HepG2 (cell line): ENCODE data around the gene GPR137. TPM values are rescaled to one million over a fixed set of nuclear protein-coding genes. Genes with fewer than 3 reads are reported as not detected.

Source experiments
- CHCHD3 ChIP-seq: sonication (generic); formaldehyde crosslinking; IDR thresholded peaks from 2 replicates; pipeline ENCODE4 v1.8.0; 2022; ENCODE audit warnings: mild to moderate bottlenecking, missing genetic modification reagents, moderate library complexity
- EP300 ChIP-seq, 3 experiments: sonication (generic) in 1 of 3; formaldehyde crosslinking in 1 of 3; IDR thresholded peaks; 2 replicates each; pipeline versions ENCODE4 v1.5.1 to v1.6.1; 2011 to 2020; ENCODE audit warnings: low read depth in 2 of 3, low read length in 2 of 3, borderline replicate concordance in 1 of 3, improper control_type of control experiment in 1 of 3, mild to moderate bottlenecking in 1 of 3, missing genetic modification reagents in 1 of 3, moderate library complexity in 1 of 3
- JUN ChIP-seq: sonication (generic); formaldehyde crosslinking; IDR thresholded peaks from 2 replicates; pipeline ENCODE4 v1.4.0; 2020; ENCODE audit warnings: mild to moderate bottlenecking, missing genetic modification reagents
- KMT2B ChIP-seq: IDR thresholded peaks from 2 replicates; pipeline ENCODE4 v1.6.1; 2016; ENCODE audit warnings: missing genetic modification reagents, missing compliant biosample characterization
- NR2F2 ChIP-seq: IDR thresholded peaks from 2 replicates; pipeline ENCODE4 v1.6.1; 2012; ENCODE audit warnings: low read depth, inconsistent platforms, borderline replicate concordance
- PHF21A ChIP-seq: sonication (generic); formaldehyde crosslinking; IDR thresholded peaks from 2 replicates; pipeline ENCODE4 v1.5.0; 2020; ENCODE audit warnings: mild to moderate bottlenecking, missing genetic modification reagents
- REPIN1 ChIP-seq: sonication (generic); formaldehyde crosslinking; IDR thresholded peaks from 2 replicates; pipeline ENCODE4 v1.8.0; 2022; ENCODE audit warnings: missing genetic modification reagents, low read depth, mild to moderate bottlenecking, borderline replicate concordance
- TMF1 ChIP-seq: sonication (generic); formaldehyde crosslinking; IDR thresholded peaks from 2 replicates; pipeline ENCODE4 v1.8.1; 2022; ENCODE audit warnings: low read depth, missing genetic modification reagents
- U2AF2 ChIP-seq: fragments of 200-400 bp; formaldehyde crosslinking; IDR thresholded peaks from 2 replicates; pipeline ENCODE4 v1.6.1; 2017; ENCODE audit warnings: low read depth, mild to moderate bottlenecking, low read length
- ZFP36L2 ChIP-seq: sonication (generic); formaldehyde crosslinking; IDR thresholded peaks from 2 replicates; pipeline ENCODE4 v1.4.0; 2020; ENCODE audit warnings: missing genetic modification reagents
- ZNF572 ChIP-seq: sonication (generic); formaldehyde crosslinking; IDR thresholded peaks from 2 replicates; pipeline ENCODE4 v1.5.1; 2020; ENCODE audit warnings: mild to moderate bottlenecking, missing genetic modification reagents
- ZNF644 ChIP-seq: IDR thresholded peaks from 2 replicates; pipeline ENCODE4 v1.6.1; 2016; ENCODE audit warnings: low read depth
- ZNF780A ChIP-seq: sonication (generic); formaldehyde crosslinking; IDR thresholded peaks from 2 replicates; pipeline ENCODE4 v1.8.0; 2022; ENCODE audit warnings: mild to moderate bottlenecking, missing genetic modification reagents, moderate library complexity
- ZNF782 ChIP-seq: sonication (generic); formaldehyde crosslinking; IDR thresholded peaks from 2 replicates; pipeline ENCODE4 v1.4.0; 2020; ENCODE audit warnings: missing genetic modification reagents, mild to moderate bottlenecking, borderline replicate concordance
- ZNF788 ChIP-seq: sonication (generic); formaldehyde crosslinking; IDR thresholded peaks from 2 replicates; pipeline ENCODE4 v1.5.0; 2020; ENCODE audit warnings: mild to moderate bottlenecking, missing genetic modification reagents, borderline replicate concordance
- polyA plus RNA-seq, 8 experiments: library from polyadenylated mRNA; depleted of rRNA in 3 of 8; stranded (reverse) in 7 of 8; unstranded in 1 of 8; fragments of >200 nt; fragmentation: Illumina TruSeq in 4 of 8; extraction: Trizol in 4 of 8; gene quantifications; 2 replicates each; pipeline versions ENCODE4 v1.2.1 to v1.2.3, GENCODE V29; 2011 to 2016; ENCODE audit warnings: low read depth in 4 of 8, missing spikeins in 1 of 8, mixed read lengths in 1 of 8; ENCODE audit not compliant: insufficient read depth in 1 of 8
- total RNA-seq, 5 experiments: library from RNA; depleted of rRNA; stranded (reverse); fragments of >200 nt; fragmentation: Illumina TruSeq; extraction: Trizol; gene quantifications; 2 replicates each; pipeline ENCODE4 v1.2.3, GENCODE V29; 2016; ENCODE audit warnings: low read depth in 1 of 5
- TF ChIP-seq, protein P1 (sequence below): sonication (generic); formaldehyde crosslinking; IDR thresholded peaks from 2 replicates; pipeline ENCODE4 v1.5.0; 2020; ENCODE audit warnings: mild to moderate bottlenecking, missing genetic modification reagents, borderline replicate concordance
- TF ChIP-seq, protein P2 (sequence below): sonication (generic); formaldehyde crosslinking; IDR thresholded peaks from 2 replicates; pipeline ENCODE4 v1.4.0; 2020; ENCODE audit warnings: mild to moderate bottlenecking, missing genetic modification reagents
- TF ChIP-seq, protein P3 (sequence below): IDR thresholded peaks from 2 replicates; pipeline ENCODE4 v1.6.1; 2016

Gene GPR137
- total and polyA plus RNA-seq, 2 of the 13 experiments (the other 11 are each of a cell fraction or from before 2014, with no cell fraction given) = 8.5 to 13.2 TPM

DNA sequence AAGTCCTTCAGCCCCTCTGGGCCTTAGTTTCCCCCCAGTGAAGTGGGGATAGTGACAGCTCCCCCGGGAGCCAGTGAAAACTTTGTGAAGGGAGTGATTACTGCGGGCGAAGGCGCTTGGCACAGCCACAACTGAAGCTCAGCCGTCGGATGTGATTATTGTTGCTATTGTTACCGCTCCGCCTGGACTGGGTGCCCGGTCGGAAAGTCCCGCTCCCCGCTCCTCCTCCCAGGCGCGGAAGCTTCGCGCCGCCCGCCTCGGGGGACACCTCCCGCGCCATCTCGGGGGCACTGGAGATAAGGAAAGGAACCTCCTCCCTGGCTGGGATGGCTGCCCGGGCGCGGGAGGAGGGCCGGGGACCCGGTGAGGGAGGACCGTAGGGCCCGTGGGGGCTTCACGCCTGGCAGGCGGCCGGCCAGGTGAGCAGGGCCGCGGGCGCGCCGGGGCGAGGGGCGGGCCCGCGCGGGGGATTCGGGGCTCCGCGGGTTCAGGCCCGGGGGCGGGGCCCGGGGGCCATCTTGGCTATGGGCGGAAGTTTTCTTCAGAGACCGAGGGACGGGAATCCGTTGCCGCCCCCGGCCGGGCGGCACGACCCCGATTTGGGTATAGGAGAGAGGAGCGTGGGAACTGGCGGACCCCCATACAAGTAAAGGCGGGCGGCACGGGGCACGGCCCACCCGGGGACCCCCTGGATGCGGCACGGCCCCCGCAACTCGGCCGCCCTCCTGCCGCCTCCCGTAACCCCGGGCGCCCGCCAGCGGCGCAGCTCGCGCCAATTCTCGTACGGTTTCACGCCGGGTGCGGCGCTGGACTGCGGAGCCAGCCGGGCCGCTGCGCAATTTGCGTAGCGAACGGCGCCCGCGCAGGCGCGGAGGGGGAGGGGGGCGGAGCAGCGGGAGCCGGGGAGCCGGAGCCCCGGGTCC is at the start of gene GPR137 (continued):
- TF ChIP-seq, protein P1, sequence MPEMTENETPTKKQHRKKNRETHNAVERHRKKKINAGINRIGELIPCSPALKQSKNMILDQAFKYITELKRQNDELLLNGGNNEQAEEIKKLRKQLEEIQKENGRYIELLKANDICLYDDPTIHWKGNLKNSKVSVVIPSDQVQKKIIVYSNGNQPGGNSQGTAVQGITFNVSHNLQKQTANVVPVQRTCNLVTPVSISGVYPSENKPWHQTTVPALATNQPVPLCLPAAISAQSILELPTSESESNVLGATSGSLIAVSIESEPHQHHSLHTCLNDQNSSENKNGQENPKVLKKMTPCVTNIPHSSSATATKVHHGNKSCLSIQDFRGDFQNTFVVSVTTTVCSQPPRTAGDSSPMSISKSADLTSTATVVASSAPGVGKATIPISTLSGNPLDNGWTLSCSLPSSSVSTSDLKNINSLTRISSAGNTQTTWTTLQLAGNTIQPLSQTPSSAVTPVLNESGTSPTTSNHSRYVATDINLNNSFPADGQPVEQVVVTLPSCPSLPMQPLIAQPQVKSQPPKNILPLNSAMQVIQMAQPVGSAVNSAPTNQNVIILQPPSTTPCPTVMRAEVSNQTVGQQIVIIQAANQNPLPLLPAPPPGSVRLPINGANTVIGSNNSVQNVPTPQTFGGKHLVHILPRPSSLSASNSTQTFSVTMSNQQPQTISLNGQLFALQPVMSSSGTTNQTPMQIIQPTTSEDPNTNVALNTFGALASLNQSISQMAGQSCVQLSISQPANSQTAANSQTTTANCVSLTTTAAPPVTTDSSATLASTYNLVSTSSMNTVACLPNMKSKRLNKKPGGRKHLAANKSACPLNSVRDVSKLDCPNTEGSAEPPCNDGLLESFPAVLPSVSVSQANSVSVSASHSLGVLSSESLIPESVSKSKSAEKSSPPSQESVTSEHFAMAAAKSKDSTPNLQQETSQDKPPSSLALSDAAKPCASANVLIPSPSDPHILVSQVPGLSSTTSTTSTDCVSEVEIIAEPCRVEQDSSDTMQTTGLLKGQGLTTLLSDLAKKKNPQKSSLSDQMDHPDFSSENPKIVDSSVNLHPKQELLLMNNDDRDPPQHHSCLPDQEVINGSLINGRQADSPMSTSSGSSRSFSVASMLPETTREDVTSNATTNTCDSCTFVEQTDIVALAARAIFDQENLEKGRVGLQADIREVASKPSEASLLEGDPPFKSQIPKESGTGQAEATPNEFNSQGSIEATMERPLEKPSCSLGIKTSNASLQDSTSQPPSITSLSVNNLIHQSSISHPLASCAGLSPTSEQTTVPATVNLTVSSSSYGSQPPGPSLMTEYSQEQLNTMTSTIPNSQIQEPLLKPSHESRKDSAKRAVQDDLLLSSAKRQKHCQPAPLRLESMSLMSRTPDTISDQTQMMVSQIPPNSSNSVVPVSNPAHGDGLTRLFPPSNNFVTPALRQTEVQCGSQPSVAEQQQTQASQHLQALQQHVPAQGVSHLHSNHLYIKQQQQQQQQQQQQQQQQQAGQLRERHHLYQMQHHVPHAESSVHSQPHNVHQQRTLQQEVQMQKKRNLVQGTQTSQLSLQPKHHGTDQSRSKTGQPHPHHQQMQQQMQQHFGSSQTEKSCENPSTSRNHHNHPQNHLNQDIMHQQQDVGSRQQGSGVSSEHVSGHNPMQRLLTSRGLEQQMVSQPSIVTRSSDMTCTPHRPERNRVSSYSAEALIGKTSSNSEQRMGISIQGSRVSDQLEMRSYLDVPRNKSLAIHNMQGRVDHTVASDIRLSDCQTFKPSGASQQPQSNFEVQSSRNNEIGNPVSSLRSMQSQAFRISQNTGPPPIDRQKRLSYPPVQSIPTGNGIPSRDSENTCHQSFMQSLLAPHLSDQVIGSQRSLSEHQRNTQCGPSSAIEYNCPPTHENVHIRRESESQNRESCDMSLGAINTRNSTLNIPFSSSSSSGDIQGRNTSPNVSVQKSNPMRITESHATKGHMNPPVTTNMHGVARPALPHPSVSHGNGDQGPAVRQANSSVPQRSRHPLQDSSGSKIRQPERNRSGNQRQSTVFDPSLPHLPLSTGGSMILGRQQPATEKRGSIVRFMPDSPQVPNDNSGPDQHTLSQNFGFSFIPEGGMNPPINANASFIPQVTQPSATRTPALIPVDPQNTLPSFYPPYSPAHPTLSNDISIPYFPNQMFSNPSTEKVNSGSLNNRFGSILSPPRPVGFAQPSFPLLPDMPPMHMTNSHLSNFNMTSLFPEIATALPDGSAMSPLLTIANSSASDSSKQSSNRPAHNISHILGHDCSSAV (CRISPR knock-in tag) = no peak
- TF ChIP-seq ZNF788 (CRISPR knock-in tag) (0 out of 2 replicates have a peak, but pooled peaks have one; percentile 14), NR2F2 (no peak), ZNF780A (no peak), ZFP36L2 (CRISPR knock-in tag) (no peak), KMT2B (CRISPR knock-in tag) (no peak), ZNF572 (CRISPR knock-in tag) (no peak), CHCHD3 (CRISPR knock-in tag) (no peak), PHF21A (CRISPR knock-in tag) (0 out of 2 replicates have a peak, but pooled peaks have one; percentile 25), ZNF782 (CRISPR knock-in tag) (no peak), U2AF2 (peak; percentile 100), ZNF644 (no peak), REPIN1 (no peak; the same call in 1 of the 2 replicates), JUN (CRISPR knock-in tag) (no peak), EP300 (IDR thresholded peaks at IDR 0.05; ENCODE audit: low read depth in 2 of 2, low read length in 2 of 2) (no peak), EP300 (CRISPR knock-in tag; IDR thresholded peaks at IDR 0.05; ENCODE audit: borderline replicate concordance) (no peak), TMF1 (CRISPR knock-in tag) (no peak; the same call in 1 of the 2 replicates)
- TF ChIP-seq, protein P2, sequence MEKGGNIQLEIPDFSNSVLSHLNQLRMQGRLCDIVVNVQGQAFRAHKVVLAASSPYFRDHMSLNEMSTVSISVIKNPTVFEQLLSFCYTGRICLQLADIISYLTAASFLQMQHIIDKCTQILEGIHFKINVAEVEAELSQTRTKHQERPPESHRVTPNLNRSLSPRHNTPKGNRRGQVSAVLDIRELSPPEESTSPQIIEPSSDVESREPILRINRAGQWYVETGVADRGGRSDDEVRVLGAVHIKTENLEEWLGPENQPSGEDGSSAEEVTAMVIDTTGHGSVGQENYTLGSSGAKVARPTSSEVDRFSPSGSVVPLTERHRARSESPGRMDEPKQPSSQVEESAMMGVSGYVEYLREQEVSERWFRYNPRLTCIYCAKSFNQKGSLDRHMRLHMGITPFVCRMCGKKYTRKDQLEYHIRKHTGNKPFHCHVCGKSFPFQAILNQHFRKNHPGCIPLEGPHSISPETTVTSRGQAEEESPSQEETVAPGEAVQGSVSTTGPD = no peak
- TF ChIP-seq, protein P3, sequence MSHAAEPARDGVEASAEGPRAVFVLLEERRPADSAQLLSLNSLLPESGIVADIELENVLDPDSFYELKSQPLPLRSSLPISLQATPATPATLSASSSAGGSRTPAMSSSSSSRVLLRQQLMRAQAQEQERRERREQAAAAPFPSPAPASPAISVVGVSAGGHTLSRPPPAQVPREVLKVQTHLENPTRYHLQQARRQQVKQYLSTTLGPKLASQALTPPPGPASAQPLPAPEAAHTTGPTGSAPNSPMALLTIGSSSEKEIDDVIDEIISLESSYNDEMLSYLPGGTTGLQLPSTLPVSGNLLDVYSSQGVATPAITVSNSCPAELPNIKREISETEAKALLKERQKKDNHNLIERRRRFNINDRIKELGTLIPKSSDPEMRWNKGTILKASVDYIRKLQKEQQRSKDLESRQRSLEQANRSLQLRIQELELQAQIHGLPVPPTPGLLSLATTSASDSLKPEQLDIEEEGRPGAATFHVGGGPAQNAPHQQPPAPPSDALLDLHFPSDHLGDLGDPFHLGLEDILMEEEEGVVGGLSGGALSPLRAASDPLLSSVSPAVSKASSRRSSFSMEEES (CRISPR knock-in tag) = no peak
